Measurements from ENCODE around the gene COL9A3.

The COL9A3 gene

GRCh38 chr20:62889411-62889810, 72.6 kb downstream of the COL9A3 start:
- Histone ChIP-seq H3K27ac (ENCODE audit: low read length) (no peak overlapping the region), H3K27me3 (ENCODE audit: low read depth, low read length) (no peaks in the 10 kb centered on the region), H3K9me3 (ENCODE audit: insufficient read depth, low read length) (no peaks in the 10 kb centered on the region), H4K20me1 (ENCODE audit: insufficient read depth, low read length) (no peaks in the 10 kb centered on the region), H2AFZ (ENCODE audit: low read depth, low read length) (no peak overlapping the region), H3K79me2 (ENCODE audit: low read length) (0 out of 2 replicates have a peak, but pooled peaks cover 3% of the 10 kb centered on the region), H3K4me2 (ENCODE audit: low read length) (no peak overlapping the region), H3K36me3 (replicated peaks; ENCODE audit: low read depth, low read length) (peaks cover 93% of the 10 kb centered on the region), H3K4me3 (ENCODE audit: low read length) (no peak overlapping the region), H3K4me1 (ENCODE audit: low read length) (peaks cover 36% of the 10 kb centered on the region), H3K9ac (ENCODE audit: low read length) (no peak overlapping the region)
- TF ChIP-seq EZH2phosphoT487 (IDR thresholded peaks at IDR 0.05; ENCODE audit: low read depth) (no peak), CTCF (IDR thresholded peaks at IDR 0.05; ENCODE audit: low read depth, low read length) (no peak)

- Histone ChIP-seq H3K27ac (ENCODE audit: low read length) (no peak overlapping the region), H3K79me2 (ENCODE audit: low read length) (no peaks in the 10 kb centered on the region), H3K4me2 (ENCODE audit: low read length) (no peak overlapping the region), H3K9ac (ENCODE audit: low read length) (no peak overlapping the region), H3K4me3 (ENCODE audit: low read length) (no peak overlapping the region), H3K9me3 (ENCODE audit: insufficient read depth, low read length) (no peaks in the 10 kb centered on the region), H3K4me1 (ENCODE audit: low read length) (peaks cover 32% of the 10 kb centered on the region), H3K36me3 (replicated peaks; ENCODE audit: low read depth, low read length) (peaks cover 92% of the 10 kb centered on the region), H2AFZ (ENCODE audit: low read depth, low read length) (no peak overlapping the region), H3K27me3 (ENCODE audit: low read depth, low read length) (no peaks in the 10 kb centered on the region), H4K20me1 (ENCODE audit: insufficient read depth, low read length) (no peaks in the 10 kb centered on the region)
- TF ChIP-seq EZH2phosphoT487 (IDR thresholded peaks at IDR 0.05; ENCODE audit: low read depth) (no peak), CTCF (IDR thresholded peaks at IDR 0.05; ENCODE audit: low read depth, low read length) (no peak)
Measured at GRCh38 chr20:62889871-62890270, 73.0 kb downstream of the COL9A3 start.

GRCh38 chr20:62890444-62890843, 73.6 kb downstream of the COL9A3 start:
- Histone ChIP-seq H3K9me3 (ENCODE audit: insufficient read depth, low read length) (no peaks in the 10 kb centered on the region), H3K4me1 (ENCODE audit: low read length) (peaks cover 26% of the 10 kb centered on the region), H4K20me1 (ENCODE audit: insufficient read depth, low read length) (no peaks in the 10 kb centered on the region), H3K4me3 (ENCODE audit: low read length) (no peak overlapping the region), H3K79me2 (ENCODE audit: low read length) (no peaks in the 10 kb centered on the region), H3K27ac (ENCODE audit: low read length) (no peak overlapping the region), H3K4me2 (ENCODE audit: low read length) (no peak overlapping the region), H2AFZ (ENCODE audit: low read depth, low read length) (no peak overlapping the region), H3K27me3 (ENCODE audit: low read depth, low read length) (no peaks in the 10 kb centered on the region), H3K36me3 (replicated peaks; ENCODE audit: low read depth, low read length) (peaks cover 92% of the 10 kb centered on the region), H3K9ac (ENCODE audit: low read length) (no peak overlapping the region)
- TF ChIP-seq CTCF (IDR thresholded peaks at IDR 0.05; ENCODE audit: low read depth, low read length) (no peak), EZH2phosphoT487 (IDR thresholded peaks at IDR 0.05; ENCODE audit: low read depth) (no peak)

Measured in OCI-LY3 (cell line).